HG03457 (cell line): ENCODE results near the gene PTGIR.

Experiments
- ATAC-seq: cut with Tn5 transposase; IDR thresholded peaks from one replicate; pipeline ENCODE4 v1.9.1; 2021; ENCODE audit warnings: moderate number of reproducible peaks; ENCODE audit not compliant: unreplicated experiment

The PTGIR gene

DNA sequence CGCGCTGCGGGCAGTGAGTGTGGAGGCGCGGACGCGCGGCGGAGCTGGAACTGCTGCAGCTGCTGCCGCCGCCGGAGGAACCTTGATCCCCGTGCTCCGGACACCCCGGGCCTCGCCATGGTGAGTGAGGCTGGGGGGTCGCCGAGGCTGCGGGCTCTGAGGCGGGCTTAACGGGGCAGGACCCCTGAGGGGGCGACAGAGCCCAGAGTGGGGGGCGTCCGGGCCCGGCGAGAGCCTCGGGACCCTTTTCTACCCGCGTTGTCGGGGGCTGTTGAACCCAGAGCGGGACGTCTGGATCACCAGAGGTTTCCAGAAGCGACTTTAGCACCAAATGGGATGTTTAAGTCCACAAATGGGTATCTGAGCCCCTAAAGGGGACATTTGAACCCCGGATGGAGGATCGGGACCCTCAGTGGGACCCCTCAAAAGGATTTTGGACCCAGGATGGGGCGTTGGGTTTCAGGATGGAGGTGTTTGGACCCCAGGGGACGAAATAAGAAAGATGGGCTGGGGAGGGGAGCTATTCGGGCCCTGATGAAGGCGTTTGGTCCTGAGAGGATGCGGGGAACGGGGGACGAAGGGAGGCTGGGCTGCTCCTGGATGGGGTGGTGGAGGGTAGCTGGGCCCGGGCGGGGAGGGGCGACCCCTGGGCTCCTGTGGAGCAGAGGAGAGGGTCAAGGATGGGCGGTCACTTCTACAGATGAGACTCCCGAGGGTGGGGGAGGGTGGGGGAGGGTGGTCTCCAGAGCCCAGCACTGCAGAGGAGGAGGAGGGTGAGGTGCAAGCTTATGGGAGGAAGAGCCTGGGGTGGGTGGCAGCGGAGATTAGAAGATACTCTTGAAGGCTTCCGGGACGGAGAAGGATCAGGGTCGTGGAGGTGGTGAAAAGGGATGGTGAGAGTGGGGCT, 23.3 kb downstream of the PTGIR start, which contains the start of gene CALM3:
Gene CALM3 (plus strand): TSS at position 13 of the 907 bp plus-strand sequence. CDS start 105 bp downstream, at position 118.
- no peak for ATAC-seq

DNA sequence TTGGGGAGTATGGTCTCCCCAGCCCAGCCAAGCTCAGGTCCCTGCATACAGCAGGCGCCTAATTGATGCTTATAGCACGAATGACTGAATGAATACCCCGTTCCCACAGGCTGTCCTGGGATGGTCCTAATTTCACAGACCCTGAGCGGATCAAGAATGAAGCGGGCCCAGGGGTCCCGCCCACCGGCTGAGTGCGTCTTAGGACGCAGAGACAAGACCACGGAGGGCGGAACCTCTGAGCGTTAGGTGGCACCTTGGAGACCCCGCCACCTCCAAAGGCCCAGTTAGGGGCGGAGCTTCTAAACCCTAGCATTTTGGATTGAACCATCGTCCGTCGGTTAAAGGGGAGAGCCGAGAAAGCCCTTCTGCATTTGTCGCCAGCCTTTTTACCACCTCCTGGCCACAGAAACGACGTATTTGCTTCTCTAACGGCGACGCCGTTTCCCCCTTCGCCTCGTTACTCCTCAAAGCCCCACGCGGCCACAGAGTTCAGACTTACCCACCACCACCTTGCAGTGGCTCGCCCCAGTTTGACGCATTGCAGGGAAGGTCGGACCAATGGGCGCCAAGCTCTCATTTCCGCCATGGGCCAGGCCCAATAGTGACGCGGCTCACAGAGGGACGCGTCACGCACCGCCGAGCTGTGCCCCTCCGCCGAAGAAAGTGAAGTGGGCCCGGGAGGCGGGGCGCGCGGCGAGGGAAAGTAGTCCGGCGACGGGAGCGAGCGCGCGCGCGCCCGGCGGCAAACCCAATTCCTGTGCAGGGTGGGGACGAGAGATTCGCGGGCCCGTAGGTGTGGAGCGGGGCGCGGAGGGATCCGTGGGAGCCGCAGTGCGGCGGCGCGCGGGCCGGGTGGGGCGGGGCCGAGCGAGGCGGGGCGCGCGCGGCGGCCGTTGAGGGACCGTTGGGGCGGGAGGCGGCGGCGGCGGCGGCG, 24.2 kb downstream of the PTGIR start:
- ATAC-seq, result peak; percentile 56

- ATAC-seq, result no peak
Observed at GRCh38 chr19:46599716-46600373, 25.0 kb downstream of the PTGIR start.

- ATAC-seq, result no peak
Observed at GRCh38 chr19:46598372-46598917, 26.4 kb downstream of the PTGIR start.

DNA sequence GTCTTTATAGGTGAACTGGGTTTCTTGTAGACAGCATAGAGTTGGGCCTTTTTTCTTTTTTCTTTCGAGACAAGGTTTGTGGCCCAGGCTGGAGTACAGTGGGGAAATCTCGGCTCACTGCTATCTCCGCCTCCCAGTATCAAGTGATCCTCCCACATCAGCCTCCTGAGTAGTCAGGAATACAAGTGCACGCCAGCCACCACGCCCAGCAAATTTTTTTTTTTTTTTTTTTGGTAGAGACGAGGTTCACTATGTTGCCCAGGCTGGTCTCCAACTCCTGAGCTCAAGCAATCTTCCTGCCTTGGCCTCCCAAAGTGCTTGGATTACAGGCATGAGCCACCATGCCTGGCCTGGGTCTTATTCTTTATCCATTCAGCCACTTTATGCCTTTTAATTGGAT, 28.9 kb downstream of the PTGIR start:
- ATAC-seq, result no peak

DNA sequence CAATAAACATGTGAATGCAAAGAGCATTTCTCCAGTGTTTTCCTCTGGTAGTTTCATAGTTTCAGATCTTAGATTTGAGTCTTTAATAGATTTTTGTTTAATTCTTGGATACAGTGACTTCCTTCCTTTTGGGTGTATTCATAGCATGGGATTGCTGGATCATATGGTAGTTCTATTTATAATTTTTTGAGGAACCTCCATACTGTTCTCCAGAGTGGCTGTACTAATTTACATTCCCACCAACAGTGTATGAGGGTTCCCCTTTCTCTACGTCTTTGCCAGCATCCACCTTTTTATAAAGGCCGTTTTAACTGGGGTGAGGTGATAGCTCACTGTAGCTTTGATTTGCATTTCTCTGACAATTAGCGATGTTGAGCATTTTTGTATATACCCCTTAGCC, 33.0 kb downstream of the PTGIR start:
- no peak for ATAC-seq

DNA sequence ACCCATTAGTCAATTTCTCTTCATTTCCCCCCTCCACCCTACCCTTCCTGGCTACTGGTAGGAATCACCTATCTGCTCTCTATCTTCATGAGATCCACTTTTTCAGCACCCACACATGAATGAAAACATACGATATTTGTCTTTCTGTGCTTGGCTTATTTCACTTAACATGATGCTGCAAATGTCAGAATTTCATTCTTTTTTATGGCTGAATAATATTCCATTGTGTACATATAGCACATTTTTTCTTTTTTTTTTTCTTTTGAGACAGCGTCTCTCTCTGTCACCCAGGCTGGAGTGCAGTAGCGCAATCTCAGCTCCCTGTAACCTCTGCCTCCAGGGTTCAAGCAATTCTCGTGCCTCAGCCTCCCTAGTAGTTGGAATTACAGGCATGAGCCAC, 33.6 kb downstream of the PTGIR start:
- no peak for ATAC-seq

DNA sequence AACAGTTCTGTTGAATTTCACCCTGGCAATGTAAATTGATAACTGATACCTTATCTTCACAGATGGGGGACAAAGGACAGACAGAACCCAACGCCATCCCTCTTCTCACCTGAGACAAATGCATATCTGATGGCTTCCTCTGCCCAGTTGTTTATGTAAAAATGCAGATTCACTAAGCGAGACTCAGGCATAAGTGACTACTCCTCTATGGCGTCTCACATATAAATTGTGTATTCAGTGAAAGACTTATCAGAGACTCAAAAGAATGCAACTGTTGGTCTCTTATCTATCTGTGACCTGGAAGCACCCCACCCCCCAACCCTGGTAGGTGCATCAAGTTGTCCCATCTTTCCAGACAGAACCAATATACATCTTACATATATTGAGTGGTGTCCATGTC, 37.0 kb downstream of the PTGIR start:
- no peak for ATAC-seq

- no peak for ATAC-seq
Observed at GRCh38 chr19:46586294-46586693, 38.6 kb downstream of the PTGIR start.

DNA sequence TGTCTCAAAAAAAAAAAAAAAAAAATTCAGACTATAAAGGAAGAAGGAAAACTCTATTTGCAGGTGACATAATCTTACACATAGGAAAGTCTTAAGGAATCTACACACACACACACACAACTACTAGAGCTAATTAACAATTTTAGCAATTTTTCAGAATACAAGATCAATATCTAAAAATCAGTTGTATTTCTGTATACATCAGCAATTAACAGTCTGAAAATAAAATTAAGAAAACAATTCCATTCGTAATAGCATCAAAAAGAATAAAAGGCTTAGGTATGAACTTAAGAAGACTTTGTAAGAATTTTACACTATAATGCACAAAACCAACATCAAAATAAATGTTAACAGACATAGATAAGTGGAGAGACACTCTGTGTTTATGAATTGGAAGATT, 39.4 kb downstream of the PTGIR start:
- ATAC-seq, result no peak

- no peak for ATAC-seq
Observed at GRCh38 chr19:46580247-46580646, 44.6 kb downstream of the PTGIR start.

- ATAC-seq, result no peak
Observed at GRCh38 chr19:46579361-46579879, 45.5 kb downstream of the PTGIR start.

DNA sequence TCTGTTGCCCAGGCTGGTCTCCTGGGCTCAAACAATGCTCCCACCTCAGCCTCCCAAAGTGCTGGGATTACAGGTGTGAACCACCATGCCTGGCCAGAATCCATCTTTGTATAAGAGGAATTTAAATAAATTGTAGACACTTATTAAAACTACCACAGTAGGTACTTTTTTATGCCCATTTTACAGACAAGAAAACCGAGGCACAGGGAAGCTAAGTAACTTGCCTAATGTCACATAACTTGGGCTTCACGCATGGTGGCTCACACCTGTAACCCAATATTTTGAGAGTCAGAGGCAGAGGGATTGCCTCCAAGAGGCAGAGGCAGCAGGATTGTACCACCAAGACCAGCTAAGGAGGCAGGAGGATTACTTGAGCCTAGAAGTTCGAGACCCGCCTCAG, 46.4 kb downstream of the PTGIR start:
- ATAC-seq, result no peak

DNA sequence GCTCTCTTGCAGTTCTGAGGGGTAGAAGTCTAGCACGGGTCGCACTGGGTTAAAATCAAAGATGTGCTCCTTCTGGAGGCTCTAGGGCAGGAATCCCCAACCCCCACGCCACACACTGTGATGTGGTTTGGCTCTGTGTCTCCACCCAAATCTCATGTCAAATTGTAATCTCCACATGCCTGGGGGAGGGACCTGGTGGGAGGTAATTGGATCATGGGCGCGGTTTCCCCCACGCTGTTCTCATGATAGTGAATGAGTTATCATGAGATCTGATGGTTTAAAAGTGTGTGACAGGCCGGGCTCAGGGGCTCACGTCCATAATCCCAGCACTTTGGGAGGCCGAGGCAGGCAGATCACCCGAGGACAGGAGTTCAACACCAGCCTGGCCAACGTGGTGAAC, 50.4 kb downstream of the PTGIR start:
- ATAC-seq, result no peak

GRCh38 chr19:46573679-46574498, 51.0 kb downstream of the PTGIR start:
- no peak for ATAC-seq

- no peak for ATAC-seq
Observed at GRCh38 chr19:46571495-46571894, 53.4 kb downstream of the PTGIR start.
